NCI-H2171 (cell line): ENCODE measurements around the gene HAPLN3.

Source experiments
- DNase-seq: peaks from one replicate; lab custom pipeline; 2025; lab: John Stamatoyannopoulos, UW

HAPLN3 gene

DNA sequence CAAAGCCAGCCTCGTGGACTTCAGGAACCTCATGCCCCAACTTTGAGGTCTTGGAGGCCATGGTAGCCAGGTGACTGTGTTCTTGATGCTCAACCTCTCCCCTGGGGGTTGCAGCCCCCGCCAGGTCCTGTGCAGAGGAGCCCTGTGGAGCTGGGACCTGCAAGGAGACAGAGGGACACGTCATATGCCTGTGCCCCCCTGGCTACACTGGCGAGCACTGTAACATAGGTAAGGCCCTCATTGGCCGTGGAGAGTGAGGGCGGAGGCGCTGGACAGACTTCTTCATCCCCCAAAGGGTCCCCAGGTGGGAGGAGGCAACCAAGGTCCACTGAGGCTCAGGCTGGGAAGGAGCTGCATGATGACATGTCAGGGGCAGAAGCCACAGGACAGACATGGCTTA lies 35.1 kb downstream of the HAPLN3 start:
- no peak for DNase-seq

- no peak for DNase-seq
Measured at GRCh38 chr15:88859550-88859949, 35.8 kb downstream of the HAPLN3 start.

DNA sequence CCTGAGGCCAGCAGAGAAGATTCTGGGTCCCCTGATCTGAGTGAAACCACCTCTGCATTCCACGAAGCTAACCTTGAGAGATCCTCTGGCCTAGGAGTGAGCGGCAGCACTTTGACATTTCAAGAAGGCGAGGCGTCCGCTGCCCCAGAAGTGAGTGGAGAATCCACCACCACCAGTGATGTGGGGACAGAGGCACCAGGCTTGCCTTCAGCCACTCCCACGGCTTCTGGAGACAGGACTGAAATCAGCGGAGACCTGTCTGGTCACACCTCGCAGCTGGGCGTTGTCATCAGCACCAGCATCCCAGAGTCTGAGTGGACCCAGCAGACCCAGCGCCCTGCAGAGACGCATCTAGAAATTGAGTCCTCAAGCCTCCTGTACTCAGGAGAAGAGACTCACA lies 36.4 kb downstream of the HAPLN3 start:
- no peak for DNase-seq

DNA sequence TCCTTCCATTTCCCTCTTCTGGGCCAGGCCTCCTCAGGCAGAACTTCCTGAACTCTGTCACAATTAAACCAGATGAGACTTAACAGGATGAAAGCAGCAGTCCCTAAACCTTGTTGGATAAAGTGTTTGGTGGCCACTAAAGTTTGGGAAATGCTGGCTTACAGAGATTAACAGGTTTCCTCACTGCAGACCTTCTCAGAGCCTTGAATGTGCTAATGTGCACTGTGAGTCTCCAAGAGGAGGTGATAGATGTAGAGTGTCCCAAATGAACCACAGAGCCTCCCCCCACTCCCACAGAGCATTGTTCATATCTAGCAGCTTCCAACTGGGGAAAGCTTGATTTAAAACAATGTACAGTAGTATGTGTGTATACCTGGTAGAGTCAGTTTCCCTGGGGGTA lies 42.9 kb downstream of the HAPLN3 start:
- no peak for DNase-seq

DNA sequence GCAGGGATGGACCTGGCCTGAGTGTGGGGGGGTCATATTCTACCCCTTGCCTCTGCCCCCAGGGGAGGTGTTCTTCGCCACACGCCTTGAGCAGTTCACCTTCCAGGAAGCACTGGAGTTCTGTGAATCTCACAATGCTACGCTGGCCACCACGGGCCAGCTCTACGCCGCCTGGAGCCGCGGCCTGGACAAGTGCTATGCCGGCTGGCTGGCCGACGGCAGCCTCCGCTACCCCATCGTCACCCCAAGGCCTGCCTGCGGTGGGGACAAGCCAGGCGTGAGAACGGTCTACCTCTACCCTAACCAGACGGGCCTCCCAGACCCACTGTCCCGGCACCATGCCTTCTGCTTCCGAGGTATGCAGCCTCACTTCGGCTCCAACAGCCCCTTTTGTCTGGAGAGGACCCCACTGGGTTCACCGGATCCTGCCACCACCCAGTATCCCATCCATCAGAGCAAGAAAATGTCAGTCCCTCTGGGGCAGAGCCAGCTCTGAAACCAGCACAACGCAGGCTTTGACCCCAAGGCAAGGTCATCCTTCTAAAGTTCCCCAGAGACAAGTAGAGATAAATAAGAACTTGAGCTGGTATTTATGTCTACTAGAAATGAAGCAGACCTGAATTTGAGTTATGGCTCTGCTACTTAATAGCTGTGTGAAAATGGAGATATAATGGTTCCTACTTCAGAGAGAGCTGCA lies 45.8 kb downstream of the HAPLN3 start:
- DNase-seq, result no peak

DNA sequence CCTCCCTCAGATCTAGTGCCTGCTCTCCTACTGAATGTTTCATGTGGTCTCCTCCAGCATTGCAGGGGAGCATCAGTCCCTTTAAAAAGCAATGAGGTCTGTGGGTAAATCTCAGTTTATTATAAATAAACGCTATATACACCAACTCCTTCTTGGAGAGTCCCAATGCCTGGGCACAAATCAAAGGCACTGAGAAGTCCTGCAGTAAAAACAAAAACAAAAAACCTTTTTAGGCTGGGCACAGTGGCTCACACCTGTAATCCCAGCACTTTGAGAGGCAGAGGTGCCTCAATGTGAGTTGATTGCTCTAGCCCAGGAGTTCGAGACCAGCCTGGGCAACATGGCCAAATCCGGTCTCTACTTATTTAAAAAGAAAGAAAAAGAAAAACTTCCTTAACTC lies 47.1 kb downstream of the HAPLN3 start:
- DNase-seq, result no peak

- DNase-seq, result no peak
Measured at GRCh38 chr15:88847144-88847543, 48.2 kb downstream of the HAPLN3 start.

- no peak for DNase-seq
Measured at GRCh38 chr15:88845616-88846015, 49.7 kb downstream of the HAPLN3 start.

GRCh38 chr15:88844749-88845386 lies 50.5 kb downstream of the HAPLN3 start:
- DNase-seq, result no peak

GRCh38 chr15:88843334-88843733 lies 52.0 kb downstream of the HAPLN3 start:
- no peak for DNase-seq

- no peak for DNase-seq
Measured at GRCh38 chr15:88842156-88842555, 53.2 kb downstream of the HAPLN3 start.

DNA sequence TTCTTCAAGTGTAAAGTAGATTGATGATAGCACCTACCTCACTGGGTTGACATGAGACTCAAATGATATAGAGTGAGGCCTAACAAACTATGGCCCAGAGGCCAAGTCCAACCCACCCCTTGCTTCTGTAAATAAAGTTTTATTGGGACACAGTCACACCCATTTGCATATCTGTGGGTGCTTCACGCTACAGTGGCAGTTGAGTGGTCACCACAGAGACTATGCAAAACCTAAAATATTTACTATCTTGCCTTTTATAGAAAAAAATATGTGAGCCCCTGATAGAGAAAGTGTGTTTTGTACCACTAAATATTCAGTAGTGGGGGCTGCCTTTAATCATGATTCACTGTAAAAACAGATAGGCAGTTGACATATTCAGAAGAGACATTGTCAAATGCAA lies 54.1 kb downstream of the HAPLN3 start:
- DNase-seq, result no peak

GRCh38 chr15:88839961-88840360 lies 55.4 kb downstream of the HAPLN3 start:
- no peak for DNase-seq

DNA sequence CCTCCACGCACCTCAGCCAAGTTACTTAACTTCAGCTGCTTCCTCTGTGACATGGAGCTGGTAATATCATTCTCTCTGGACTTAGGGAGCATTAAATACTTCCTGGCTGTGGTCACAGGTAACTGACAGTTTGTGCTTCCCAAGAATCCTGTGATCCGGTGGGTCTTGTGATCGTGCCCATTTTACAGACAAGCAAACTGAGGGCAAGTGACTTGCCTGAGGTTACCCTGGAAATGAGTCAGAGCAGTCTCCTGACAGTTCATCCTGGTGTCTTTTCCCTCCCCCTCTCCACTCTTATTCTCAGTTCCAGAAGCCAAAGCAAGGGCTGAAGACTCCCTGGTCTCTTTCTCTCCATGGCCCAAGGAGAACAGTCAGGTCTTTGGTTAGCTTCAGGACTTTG lies 56.2 kb downstream of the HAPLN3 start:
- DNase-seq, result no peak

DNA sequence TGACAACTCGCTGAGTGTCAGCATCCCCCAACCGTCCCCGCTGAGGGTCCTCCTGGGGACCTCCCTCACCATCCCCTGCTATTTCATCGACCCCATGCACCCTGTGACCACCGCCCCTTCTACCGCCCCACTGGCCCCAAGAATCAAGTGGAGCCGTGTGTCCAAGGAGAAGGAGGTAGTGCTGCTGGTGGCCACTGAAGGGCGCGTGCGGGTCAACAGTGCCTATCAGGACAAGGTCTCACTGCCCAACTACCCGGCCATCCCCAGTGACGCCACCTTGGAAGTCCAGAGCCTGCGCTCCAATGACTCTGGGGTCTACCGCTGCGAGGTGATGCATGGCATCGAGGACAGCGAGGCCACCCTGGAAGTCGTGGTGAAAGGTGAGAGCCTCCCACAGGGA lies 56.7 kb downstream of the HAPLN3 start:
- DNase-seq, result no peak

DNA sequence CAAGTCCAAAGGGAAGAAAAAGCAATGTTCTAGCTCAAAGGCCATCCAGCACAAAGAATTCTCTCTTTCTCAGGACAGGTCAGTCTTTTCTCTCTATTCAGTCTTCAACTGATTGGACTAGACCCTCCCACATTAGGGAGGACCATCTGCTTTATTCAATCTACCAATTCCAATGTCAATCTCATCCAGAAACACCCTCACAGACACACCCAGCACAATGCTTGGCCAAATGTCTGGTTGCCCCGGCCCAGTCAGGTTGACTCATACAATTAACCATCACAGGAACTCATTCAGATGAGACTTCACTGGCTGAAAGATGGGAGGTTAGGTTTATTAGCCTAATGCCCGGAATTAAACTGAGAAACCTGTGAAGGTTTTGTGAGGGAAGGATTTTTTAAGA lies 59.7 kb downstream of the HAPLN3 start:
- DNase-seq, result no peak

DNA sequence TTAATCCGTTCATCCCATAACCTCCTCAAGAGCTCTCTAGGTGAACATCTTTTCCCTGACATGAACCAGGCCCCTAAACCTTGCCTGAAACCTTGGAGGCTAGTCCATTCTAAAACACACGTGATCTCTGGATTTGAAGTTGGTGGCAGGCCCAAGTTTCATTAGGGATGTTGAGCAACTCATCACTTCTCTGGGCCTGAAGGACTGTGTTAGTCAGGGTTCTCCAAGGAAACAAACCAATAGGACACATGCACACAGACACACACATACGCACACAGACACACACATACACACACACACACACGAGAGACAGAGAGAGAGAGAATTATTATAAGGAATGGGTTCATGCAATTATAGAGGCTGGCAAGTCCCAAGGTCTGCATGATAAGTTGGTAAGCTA lies 60.2 kb downstream of the HAPLN3 start:
- no peak for DNase-seq

DNA sequence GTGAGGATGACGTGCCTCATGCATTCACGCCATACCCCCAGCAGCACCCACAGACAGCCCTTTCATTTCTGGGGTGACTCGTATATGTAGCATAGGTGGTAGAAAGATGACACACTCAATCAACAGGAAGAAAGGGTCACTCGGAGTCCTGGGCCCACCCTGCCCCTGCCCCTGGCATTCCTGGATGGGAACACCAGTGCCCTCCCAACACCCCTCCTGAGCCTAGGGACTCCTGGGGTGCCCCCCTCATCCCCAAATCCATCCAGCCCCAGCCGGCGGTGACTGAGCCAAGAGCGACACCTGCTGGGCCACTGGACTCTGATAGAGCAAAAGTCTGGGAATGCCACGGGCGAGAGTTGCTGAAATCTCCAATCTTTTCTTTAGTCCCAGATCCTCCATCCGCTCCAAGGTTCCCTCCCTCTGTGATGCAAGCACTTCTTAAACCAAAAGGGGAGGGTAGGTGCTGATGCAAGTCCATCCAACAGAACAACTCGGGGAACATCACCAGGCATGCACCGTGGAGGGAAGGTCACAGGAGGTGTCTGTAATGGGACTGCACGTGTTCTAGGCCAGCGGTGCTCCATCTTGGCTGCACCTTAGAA lies 61.0 kb downstream of the HAPLN3 start:
- no peak for DNase-seq

- no peak for DNase-seq
Measured at GRCh38 chr15:88833731-88834100, 61.6 kb downstream of the HAPLN3 start.

- DNase-seq, result no peak
Measured at GRCh38 chr15:88832820-88833730, 62.3 kb downstream of the HAPLN3 start.

- no peak for DNase-seq
Measured at GRCh38 chr15:88830016-88830415, 65.3 kb downstream of the HAPLN3 start.

GRCh38 chr15:88828791-88829190 lies 66.6 kb downstream of the HAPLN3 start:
- DNase-seq, result no peak
